Stimulated activated CD4-positive, alpha-beta T cell treated with anti-CD3 and anti-CD28 coated beads, Interleukin-1b, Interleukin-23, amount 100 ng/mL, for 48 hours (primary cell): Measurements from ENCODE around the gene GATM.
"Not testable (repeated sequence)": the region's sequence is repeated elsewhere in the genome, so short reads cannot be mapped to it uniquely, and the experiment has no call there.

Experiments used
- DNase-seq: peaks from one replicate; pipeline ENCODE4 v3.0.0-alpha.2; 2020

The GATM gene

DNA sequence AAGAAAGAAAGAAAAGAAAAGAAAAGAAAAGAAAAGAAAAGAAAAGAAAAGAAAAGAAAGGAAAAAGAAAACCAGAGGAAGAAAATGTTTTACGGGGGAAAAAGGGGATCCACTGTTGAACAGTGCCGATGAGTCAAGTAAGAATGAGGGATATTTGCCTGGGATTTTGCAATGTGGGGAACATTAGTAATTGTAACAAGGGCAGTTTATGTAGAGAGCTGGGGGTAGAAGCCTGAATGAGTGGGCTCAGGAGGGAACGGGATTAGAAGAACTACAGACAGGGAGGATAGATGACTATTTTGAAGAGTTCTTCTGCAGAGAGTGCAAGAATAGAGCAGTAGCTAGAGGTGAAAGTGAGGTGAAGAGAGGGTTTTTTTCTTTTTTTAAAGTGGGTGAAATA lies 28.7 kb downstream of the GATM start:
- no peak for DNase-seq

DNA sequence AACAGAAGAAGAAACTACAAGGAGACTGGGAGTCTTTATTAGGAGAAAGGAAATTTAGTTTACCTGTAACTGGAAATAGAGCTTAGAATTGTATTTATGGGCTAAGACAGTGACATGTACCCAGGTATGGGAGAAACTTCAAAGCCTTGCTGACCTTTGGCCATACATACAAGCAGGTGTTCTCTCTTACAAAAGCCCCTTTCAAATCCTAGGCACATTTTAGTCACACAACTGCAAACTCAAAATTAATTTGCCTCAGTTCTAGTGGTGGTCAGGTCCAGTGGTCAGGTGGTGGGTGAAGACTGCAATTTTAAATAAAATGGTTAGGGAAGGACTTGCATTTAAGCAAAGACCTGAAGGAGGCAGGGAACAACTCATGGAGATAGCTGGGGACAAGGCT lies 30.4 kb downstream of the GATM start:
- DNase-seq = no peak

DNA sequence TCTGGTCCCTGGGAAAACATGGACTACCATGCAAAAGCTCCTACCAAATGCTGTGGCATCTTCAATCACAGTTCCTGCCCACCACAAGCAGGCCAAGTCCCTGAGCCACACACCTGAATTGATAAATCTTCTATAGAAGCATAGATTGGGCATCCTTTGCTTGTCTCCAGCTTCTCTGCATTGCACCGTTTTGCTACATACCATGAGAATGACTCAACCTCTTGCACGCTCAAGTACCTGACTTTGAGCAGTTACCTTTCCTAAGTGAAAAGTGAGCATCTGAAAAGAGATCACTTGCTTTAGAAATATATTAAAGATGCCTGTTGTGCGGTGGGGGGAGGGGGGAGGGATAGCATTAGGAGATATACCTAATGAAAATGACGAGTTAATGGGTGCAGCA lies 31.3 kb downstream of the GATM start:
- no peak for DNase-seq

DNA sequence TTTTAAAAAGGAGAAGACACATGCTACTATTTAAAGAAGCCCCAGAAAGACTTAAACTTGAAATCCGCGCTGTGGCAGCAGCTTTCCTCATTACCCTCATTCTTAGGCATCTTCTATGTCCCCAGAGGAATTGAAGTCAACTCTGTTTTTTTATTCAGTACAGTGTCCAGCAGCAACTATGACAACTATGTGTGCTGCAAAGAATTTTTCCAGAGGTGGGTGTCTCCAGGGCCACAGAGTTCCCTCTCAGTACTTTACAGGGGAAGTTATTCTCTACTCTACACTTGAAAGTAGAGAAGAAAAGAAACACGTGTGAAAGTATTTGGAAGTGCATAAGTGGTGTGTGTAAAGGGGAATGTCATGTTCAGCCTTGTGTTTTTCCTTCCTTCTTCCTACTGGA lies 32.0 kb downstream of the GATM start:
- no peak for DNase-seq

DNA sequence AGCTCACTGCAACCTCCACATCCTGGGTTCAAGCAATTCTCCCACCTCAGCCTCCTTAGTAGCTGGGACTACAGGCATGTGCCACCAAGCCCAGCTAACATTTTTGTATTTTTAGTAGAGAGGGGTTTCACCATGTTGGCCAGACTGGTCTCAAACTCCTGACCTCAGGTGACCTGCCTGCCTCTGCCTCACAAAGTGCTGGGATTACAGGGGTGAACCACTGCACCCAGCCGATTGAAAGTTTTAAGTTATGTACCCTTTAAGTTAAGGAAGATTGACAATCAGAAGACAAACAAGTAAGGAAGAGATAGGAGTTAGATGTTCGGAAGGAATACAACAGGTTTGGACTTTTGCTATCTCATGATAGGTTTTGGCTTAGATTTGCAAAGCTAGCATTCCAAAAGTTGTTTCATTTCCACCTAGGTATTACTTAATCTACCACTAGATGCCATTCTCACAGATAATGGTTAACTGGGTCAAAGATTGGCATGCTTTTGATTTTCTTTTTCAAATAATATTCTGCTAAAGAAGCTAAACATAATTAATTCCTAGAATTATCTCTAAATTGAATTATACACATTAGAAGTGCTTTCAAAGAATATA lies 35.0 kb downstream of the GATM start:
- DNase-seq = no peak

DNA sequence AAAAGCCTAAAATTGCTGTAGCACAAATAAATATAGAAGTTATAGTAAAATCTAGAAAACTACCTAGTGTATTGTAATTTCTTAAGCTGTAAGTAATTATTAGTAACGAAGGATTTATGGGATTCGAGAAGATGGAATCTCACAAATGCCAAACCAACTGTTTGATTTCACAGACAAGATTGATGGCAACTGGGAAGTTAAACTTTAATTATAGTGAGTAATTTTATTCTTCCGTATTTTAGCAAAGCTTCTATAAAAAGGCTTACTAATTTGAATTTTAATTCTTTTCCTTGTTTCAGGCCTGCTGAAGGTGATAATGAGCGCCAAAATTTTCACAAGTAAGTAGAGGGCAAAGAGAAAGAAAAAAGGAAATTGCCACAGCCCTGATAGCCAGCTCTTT lies 36.6 kb downstream of the GATM start:
- no peak for DNase-seq

DNA sequence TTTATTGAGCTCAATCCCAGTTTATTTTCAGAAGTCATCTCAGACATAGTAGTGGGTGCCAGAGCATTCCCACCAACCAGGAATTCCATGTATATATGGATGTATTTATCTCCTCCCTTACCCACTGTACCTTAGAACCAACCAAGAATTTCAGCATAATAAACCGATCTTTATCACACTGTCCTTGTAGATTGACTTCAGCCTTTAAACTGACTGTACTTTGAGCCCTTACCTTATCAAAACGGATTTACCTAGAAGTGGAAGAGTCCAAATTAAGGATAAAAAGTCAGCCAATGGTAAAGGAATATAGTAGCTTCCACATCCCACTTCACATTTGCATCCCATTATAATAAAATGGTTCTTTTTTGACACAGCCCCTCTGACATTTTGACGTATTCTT lies 37.9 kb downstream of the GATM start:
- DNase-seq = no peak

DNA sequence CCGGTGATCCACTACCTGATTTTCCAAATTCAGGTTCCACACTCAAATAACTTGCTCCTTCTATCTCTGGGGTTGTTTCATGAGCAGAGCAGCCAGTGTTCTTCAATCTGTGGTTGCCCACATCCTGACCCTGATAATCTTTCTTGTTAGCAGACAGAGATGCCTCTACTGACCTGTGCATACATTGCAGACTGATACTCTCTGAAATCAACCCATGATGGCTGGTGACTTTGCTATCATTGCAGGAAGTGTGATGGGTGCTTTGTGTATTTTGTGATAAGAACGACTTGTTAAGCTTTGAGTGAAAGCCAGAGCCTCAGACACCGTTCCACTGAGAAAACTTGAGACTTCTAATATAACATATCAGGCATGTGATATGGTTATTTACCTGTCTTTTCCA lies 39.9 kb downstream of the GATM start:
- no peak for DNase-seq

DNA sequence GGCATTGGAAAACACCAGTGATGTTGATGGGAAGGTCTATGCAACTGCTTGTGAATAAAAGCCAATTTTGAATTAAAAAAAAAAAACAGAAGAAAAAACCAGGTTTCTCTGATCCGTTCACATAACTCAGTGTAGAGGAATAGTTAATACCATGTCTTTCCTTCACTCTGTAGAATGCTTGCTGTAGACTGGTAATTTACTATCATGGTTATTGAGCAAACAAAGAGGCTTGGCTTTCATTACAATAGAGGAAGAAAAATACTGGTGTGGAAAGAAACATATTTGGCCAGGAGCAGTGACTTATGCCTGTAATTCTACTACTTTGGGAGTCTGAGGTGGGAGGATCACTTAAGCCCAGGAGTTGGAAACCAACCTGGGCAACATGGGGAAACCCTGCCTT lies 41.1 kb downstream of the GATM start:
- no peak for DNase-seq

DNA sequence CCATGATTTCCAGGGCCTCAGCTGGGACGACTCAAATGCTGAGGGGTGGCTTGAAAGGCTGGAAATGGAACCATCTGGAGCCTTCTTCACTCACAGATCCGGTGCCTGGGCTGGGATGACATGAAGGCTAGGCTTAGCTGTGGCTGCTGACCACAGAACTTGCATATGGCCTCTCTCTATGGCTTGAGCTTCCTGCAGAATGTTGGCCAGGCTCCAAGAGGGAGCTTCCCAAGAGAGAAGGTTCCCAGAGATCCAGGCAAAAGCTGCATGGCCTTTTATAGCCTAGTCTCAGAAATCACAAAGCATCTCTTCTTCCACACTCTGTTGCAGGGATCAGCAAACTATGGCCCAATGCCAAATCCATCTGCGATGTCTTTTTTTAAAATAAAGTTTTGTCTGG lies 44.8 kb downstream of the GATM start:
- DNase-seq = no peak

DNA sequence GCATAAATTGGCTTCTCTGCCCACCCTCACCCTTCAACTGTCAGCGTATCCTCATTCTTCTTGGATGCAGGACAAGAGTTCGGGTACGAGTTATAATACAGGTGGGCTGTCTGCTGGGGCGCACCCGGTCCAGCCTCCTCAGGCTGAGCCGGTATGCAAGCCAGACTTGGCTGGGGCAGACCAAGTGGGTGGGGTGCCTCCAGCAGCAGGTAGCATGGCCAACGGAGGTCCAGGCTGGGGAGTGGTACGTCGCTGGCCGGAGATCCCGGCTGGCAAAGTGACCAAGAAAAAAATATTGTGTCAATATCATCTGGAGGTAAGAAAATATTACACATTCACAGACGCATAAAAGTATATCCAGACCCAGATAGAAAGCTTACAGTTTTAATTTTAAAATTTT lies 45.6 kb downstream of the GATM start:
- no peak for DNase-seq

DNA sequence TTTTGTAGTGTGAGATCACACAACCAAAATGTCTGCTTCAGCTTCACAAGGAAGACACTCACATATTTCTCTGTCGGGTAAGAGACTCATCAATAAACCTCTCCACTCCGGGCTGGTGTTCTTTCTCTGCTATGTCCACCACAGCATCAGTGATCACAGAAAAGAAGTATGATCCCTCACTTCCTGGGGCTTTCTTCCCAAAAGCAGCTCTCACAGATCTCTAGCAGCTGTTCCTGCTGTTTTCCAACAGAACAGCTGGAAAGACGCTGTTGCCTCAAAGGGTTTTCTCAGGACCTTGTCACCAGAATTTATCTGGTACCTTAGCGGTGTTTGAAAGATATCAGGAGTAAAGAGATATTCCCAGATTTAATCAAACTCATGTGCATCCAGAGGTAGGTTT lies 46.4 kb downstream of the GATM start:
- DNase-seq = no peak

DNA sequence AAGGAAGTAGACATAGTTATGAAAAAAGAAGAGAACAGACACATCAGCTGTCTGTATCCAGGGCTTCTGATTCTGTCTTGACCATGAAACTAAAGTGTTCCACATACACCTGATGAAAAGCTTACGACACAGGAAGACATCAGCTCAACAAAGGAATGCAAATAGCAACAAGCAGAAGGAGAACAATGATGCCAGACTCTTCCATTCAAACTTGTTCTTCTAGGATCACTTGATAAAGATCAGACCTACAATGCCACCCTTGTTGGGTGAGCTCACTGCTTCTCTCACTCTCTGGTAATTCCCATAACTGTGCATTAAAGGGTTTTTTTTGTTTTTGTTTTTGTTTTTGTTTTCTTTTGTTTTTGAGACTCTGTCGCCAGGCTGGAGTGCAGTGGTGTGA lies 49.7 kb downstream of the GATM start:
- DNase-seq = no peak

DNA sequence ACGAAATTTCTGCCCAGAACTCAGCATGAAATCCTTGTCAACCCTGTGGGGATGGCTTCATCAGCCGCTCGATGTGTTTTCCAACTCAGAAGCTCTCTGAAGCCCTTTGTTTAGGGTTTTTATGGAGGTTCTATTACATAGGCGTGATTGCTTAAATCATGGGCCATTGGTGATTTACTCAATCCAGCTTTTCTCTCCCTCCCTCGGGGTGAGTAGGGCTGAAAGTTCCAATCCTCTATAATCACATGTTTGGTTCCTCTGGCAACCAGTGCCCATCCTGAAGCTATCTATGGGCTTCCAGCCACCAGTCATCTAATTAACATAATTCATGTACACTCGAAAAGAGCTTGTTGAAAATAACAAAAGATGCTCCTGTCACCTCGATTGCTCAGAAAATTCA lies 51.6 kb downstream of the GATM start:
- DNase-seq = no peak

DNA sequence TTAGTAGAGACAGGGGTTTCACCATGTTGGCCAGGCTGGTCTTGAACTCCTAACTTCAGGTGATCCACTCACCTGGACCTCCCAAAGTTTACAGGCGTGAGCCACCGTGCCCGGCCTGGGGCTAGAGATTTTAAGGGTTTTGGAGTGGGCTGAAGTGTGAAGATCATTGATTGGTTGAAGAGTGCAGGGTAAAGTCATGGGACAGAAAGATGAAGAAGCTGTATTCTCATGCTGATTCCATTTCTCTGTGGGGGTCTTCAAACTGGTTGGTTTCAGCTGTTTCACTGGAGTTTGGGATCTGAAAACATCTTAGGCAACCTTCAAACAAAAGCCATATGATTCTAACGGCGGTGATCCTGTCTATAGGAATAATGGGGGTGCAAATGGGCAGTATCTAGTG lies 52.1 kb downstream of the GATM start:
- no peak for DNase-seq

DNA sequence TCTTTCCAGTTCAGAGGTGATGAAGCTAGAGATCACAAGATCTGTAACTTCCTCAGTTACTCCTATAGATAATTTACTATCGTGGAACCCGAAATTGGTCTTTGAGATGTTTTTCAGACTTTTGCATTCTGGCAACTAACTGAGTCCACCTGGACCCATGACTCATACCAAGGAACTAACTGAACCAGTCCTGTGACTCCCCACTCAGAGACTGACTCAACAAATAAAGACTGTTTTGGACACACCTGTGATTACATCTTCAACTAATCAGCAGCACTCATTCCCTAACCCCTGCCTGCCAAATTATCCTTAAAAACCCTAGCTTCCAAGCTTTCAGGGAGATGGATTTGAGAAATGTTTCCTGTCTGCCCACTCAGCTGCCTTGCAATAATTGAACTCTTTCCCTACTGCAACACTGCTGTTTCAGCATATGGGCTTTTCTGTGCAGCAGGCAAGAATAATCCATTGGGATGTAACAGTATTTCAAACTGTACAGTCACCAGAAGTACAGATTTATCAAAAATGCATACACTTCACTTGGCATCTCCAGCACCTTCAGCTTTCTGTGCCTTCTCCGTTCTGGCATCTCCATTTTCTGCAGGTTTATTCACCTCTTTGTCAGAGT lies 57.7 kb downstream of the GATM start:
- no peak for DNase-seq

DNA sequence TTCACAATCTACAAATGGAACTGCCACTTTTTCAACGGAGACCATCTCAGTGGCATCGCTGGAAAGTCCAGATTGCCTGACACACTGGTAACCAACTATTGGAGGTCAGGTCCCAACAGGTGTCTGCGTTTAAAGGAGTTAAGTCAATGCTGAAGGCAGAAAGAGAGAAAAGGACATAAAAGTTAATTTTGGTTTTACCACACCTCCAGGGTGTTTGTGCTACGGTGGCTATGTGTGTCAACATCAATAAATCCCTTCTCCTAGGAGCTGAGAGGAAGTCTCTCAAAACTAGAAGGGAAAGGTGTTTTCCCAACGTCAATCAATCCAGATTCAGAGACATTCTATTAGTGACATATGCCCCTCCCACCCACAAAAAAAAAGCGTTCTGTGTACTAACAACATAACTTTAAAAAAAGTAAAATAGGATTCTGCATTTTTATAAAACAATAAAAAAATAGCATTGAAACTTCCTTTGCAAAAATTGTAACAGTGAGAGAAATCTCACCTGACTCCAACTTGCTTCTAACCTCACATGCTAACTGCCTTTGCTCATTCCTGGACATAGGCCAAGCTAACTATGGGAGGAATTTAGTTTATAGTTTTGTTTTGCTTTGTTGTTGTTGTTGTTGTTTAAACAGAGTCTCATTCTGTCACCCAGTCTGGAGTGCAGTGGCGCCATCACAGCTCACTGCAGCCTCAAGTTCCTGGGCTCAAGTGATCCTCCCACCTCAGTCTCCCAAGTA lies 58.7 kb downstream of the GATM start:
- DNase-seq = no peak

DNA sequence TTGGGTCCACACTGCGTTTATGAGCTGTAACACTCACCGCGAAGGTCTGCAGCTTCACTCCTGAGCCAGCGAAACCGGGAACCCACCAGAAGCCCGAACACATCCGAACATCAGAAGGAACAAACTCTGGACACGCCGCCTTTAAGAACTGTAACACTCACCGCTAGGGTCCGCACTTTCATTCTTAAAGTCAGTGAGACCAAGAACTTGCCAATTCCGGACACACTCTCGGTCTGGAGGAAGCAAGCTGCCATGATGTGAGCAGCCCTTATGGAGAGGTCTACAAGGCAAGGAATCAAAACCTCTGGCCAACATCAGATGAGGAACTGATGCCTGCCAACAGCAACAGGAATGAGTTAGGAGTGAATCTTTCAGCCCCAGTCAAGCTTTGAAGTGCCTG lies 63.4 kb downstream of the GATM start:
- no peak for DNase-seq

DNA sequence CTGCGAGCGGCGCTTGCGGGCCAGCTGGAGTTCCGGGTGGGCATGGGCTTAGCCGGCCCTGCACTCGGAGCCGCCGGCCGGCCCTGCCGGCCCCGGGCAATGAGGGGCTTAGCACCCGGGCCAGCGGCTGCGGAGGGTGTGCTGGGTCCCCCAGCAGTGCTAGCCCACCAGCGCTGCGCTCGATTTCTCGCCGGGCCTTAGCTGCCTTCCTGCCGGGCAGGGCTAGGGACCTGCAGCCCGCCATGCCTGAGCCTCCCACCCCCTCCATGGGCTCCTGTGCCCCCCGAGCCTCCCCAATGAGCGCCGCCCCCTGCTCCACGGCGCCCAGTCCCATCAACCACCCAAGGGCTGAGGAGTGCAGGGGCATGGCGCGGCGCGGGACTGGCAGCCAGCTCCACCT lies 64.2 kb downstream of the GATM start:
- DNase-seq = not testable (repeated sequence)
